ENCODE results near the gene ARHGAP22. TPM values are rescaled to one million over a fixed set of nuclear protein-coding genes. Genes with fewer than 3 reads are reported as not detected.

Gene ARHGAP22
- total RNA-seq, 2 experiments from 2014 or later = not detected

DNA sequence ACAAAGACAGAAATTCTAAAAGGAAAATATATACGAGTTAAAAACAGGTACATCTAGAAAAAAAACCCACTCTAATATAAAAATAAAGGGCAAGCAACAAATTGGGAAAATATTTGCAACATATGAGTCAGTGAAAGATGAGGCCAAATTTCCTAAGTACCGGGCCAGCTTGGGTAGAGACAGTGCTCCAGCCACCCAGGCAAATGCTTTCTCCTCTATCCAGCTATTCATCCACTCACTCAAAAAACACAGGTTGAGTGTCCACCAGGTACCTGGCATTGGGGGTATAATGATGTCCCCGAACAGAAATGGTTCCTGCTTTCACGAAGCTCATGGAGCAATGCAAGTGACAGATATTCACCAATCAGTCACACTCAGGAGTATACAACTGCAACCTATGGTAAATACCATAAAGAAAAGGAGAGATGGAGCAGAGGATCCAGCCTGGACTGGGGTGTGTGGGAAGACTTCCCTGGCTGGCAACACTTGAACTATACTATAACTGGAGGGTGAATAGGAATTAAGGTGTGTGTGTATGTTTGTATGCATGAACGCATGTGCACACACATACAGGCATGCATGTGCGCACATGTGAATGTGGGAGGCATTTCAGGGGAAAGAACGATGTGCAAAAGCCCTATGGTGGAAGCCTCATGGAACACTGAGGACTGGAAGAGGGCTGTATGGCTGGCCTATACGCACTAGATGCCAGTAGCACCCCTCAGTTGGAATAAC is 2.3 kb downstream of the ARHGAP22 start:
- no peak for DNase-seq
- H3K27ac Mint-ChIP-seq = no peak overlapping the region
- no peaks in the 10 kb centered on the region for H3K9me3 Mint-ChIP-seq
- H3K4me3 Mint-ChIP-seq = no peak overlapping the region
- no peaks in the 10 kb centered on the region for H3K36me3 Mint-ChIP-seq
- H3K4me1 Mint-ChIP-seq (ENCODE audit: low read depth) = peaks cover 3% of the 10 kb centered on the region
- POLR2A ChIA-PET = no interaction called here
- H3K27me3 Mint-ChIP-seq = peaks cover 32% of the 10 kb centered on the region
- CTCF ChIA-PET = interaction anchor here (1.6 to 8.2 kb wide), 2 partner anchors 13 to 55 kb away, joined by 4 to 126 read pairs; no protein-coding TSS in a partner anchor
- intact Hi-C loops (cut with micrococcal nuclease) = no loop called here

DNA sequence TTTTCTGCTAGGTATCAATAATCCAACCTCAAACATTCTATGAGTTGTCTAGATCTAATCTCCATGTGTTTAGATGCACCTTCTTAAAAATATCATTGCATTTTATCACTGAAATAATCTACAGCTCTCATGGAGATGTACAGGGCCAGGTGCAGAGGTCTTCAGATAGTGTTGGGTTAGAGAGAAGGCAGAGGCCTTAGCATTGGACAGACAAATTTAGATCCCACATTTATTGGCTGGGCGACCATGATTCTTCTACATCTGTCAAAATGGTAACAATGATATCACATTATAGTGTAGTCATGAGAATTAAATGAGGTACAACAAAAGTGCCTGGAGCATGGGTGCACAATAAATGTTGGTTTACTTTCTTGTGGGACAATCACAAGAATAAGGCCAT is 3.1 kb downstream of the ARHGAP22 start:
- H3K27me3 Mint-ChIP-seq = peaks cover 33% of the 10 kb centered on the region
- H3K4me3 Mint-ChIP-seq = no peak overlapping the region
- intact Hi-C loops (cut with micrococcal nuclease) = no loop called here
- DNase-seq = no peak
- no peaks in the 10 kb centered on the region for H3K9me3 Mint-ChIP-seq
- POLR2A ChIA-PET = no interaction called here
- H3K27ac Mint-ChIP-seq = no peak overlapping the region
- no peaks in the 10 kb centered on the region for H3K36me3 Mint-ChIP-seq
- H3K4me1 Mint-ChIP-seq (ENCODE audit: low read depth) = peaks cover 3% of the 10 kb centered on the region
- CTCF ChIA-PET = interaction anchor here (8.2 kb wide), 1 partner anchor 55 kb away, joined by 126 read pairs; no protein-coding TSS in a partner anchor

DNA sequence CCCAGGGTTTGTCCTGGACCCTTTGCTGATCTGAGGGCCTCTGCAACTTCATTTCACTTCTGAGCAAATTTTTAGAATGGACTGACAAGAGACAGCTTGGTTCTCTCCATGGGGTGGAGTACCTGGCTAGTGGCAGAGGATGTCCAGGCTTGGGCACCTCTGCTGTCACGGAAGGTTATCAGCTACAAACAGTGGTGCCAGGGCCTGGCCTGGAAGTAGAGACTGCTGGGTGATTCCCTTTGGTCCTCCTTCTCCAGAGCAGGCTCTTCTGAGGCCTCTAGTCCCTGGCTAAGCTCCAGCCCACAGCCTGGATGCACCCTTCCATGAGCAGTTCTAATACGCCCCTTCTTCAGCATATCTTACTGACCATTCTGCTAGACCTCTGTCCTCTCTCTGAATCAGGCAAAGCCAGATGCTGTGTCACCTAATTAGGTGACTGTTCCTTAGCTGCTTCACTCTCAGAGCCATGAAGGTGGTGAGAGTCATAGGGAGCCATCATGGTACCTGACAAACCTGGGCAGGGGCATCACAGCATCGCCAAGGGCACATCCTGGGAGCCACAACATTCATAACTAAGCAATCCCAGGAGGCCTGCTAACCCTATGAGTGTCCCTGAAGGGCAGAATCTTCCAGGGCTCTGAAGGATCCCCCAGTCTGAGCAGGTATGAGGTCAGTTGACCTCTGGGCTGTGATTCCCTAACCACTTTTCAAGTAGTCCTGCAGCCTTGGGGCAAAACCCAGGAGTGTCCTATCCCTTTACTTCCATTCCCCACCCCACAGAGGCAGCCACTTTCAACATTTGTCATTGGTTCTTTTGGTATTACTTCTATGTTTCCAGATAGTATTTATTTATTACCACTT is 4.0 kb downstream of the ARHGAP22 start:
- H3K36me3 Mint-ChIP-seq = no peaks in the 10 kb centered on the region
- H3K27me3 Mint-ChIP-seq = peaks cover 24% of the 10 kb centered on the region
- H3K4me1 Mint-ChIP-seq (ENCODE audit: low read depth) = peaks cover 3% of the 10 kb centered on the region
- intact Hi-C loops (cut with micrococcal nuclease) = no loop called here
- ChIA-PET POLR2A (no interaction called here), CTCF (no interaction called here)
- H3K27ac Mint-ChIP-seq = no peak overlapping the region
- H3K9me3 Mint-ChIP-seq = no peaks in the 10 kb centered on the region
- no peak overlapping the region for H3K4me3 Mint-ChIP-seq
- DNase-seq = no peak

DNA sequence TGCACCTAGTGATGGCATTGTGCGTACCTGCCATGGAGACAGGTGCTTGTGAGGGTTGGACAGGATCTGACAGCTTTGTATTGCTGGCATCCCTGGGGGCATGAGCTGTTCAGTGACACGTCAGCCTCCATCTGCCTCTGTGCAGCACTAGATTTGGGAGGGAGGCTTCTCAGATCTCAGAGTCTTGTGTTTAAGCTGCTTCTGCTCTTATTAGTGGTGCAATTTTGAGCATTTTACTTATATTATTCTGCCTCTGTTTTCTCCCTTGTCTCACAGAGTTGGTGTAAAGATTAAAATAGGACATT is 5.1 kb downstream of the ARHGAP22 start:
- CTCF ChIA-PET = interaction anchor here (2.7 kb wide), 1 partner anchor 56 kb away, joined by 9 read pairs; no protein-coding TSS in a partner anchor
- intact Hi-C loops (cut with micrococcal nuclease) = no loop called here
- H3K36me3 Mint-ChIP-seq = no peaks in the 10 kb centered on the region
- H3K9me3 Mint-ChIP-seq = no peaks in the 10 kb centered on the region
- H3K27me3 Mint-ChIP-seq = peaks cover 18% of the 10 kb centered on the region
- POLR2A ChIA-PET = no interaction called here
- DNase-seq = no peak
- no peak overlapping the region for H3K4me3 Mint-ChIP-seq
- H3K27ac Mint-ChIP-seq = no peak overlapping the region
- no peaks in the 10 kb centered on the region for H3K4me1 Mint-ChIP-seq (ENCODE audit: low read depth)

DNA sequence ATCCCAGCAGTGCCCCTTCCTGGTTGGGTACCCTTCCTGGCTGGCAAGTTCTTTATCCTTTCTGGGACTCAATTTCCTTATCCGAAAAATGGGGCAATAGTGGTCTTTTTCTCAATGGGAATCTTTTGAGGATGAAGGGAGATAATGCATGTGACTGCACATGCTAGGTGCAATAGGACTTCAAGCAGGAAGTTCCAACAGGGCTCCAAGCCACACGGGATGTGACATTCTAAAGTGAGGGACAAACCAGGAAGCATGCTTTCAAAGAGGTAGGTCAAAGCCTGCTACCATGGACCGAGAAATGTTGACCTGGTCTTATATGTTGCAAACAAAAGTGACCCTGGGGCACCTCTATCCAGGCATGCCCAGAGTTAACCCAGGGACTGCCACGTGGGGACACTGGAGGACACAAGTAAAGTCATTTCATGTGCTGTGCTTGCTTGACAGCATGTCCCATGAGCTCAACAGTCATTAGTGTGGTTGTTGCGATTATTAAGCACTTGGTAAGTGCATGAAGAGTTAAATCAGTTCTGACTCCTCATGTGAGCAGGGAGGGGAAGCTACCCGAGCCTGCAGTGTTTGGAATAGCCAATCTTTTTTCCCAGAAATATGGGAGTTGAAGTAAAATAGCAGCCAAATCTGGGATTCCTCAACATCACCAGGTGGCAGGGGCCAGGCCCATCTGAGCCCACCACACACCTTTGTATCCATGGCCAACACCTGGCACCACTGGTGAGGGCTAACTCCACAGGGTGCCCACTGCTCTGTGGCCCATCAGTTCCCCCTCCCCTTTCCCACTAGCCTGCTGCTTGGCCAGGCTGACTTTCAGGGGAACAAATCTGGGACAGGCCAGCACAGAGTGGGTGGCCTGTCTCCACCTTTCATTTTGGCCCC is 5.7 kb downstream of the ARHGAP22 start:
- no peak overlapping the region for H3K4me3 Mint-ChIP-seq
- intact Hi-C loops (cut with micrococcal nuclease) = no loop called here
- ChIA-PET POLR2A (no interaction called here), CTCF (interaction anchor here (2.7 kb wide), 1 partner anchor 57 kb away, joined by 9 read pairs; no protein-coding TSS in a partner anchor)
- no peak for DNase-seq
- no peaks in the 10 kb centered on the region for H3K9me3 Mint-ChIP-seq
- H3K36me3 Mint-ChIP-seq = no peaks in the 10 kb centered on the region
- H3K27me3 Mint-ChIP-seq = peaks cover 12% of the 10 kb centered on the region
- H3K27ac Mint-ChIP-seq = no peak overlapping the region
- no peaks in the 10 kb centered on the region for H3K4me1 Mint-ChIP-seq (ENCODE audit: low read depth)

DNA sequence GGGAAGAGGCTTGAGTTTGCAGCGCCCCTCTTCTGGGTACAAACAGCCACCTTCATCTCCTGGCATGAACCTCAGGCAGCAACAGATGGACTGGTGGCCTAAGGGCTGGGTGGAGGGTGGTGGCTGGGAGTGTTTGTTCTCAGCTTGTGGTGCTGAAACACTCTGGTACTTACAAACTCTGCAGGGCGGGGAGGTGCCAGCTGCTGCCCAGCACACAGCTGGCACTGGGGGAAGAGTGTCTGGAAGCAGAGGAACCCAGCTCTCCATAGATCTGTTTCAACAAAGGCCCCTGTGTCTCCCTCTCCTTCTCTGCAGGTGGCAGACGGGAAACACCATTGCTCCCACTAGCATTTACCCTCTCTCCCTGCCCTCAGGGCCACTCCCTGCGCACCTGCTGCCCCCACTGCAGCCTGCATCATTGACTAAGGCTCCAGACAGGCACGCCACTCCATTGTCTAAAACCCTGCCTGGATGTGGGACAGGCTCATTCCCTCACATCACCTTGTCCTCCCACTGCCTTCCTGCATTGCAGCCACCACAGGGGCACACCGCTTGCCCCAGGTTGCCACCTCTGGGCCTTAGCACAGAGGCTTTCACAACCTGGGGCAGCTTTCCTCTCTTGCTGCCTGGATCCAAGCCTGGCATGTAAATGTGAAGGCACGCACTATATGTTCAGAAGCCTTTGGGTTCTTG is 6.5 kb downstream of the ARHGAP22 start:
- ChIA-PET CTCF (interaction anchor here (2.7 kb wide), 1 partner anchor 58 kb away, joined by 9 read pairs; no protein-coding TSS in a partner anchor), POLR2A (no interaction called here)
- peaks cover 7% of the 10 kb centered on the region for H3K27me3 Mint-ChIP-seq
- H3K36me3 Mint-ChIP-seq = no peaks in the 10 kb centered on the region
- DNase-seq = no peak
- intact Hi-C loops (cut with micrococcal nuclease) = no loop called here
- H3K4me1 Mint-ChIP-seq (ENCODE audit: low read depth) = no peaks in the 10 kb centered on the region
- H3K27ac Mint-ChIP-seq = no peak overlapping the region
- no peak overlapping the region for H3K4me3 Mint-ChIP-seq
- H3K9me3 Mint-ChIP-seq = no peaks in the 10 kb centered on the region

DNA sequence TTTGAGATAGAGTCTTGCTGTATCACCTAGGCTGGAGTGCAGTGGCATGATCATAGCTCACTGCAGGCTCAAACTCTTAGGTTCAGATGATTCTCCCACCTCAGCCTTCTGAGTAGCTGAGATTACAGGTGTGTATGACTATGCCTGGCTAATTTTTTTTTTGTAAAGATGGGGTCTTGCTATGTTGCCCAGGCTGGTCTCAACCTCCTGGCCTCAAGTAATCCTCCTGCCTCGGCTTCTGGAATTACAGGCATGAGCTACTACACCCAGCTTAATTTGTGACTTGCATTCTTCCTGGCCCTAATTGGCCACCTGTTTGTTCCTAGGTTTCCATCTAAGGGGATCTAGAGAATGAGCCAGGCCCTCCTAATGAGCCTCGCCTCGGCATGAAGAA is 9.3 kb downstream of the ARHGAP22 start:
- H3K9me3 Mint-ChIP-seq = no peaks in the 10 kb centered on the region
- no peaks in the 10 kb centered on the region for H3K4me1 Mint-ChIP-seq (ENCODE audit: low read depth)
- CTCF ChIA-PET = interaction anchor here (0.9 kb wide), 1 partner anchor 61 kb away, joined by 5 read pairs; no protein-coding TSS in a partner anchor
- H3K27me3 Mint-ChIP-seq = peaks cover 7% of the 10 kb centered on the region
- POLR2A ChIA-PET = interaction anchor here (0.6 kb wide), 1 partner anchor 117 kb away, joined by 3 read pairs; no protein-coding TSS in a partner anchor
- H3K36me3 Mint-ChIP-seq = no peaks in the 10 kb centered on the region
- H3K27ac Mint-ChIP-seq = no peak overlapping the region
- no peak for DNase-seq
- intact Hi-C loops (cut with micrococcal nuclease) = no loop called here
- H3K4me3 Mint-ChIP-seq = no peak overlapping the region

DNA sequence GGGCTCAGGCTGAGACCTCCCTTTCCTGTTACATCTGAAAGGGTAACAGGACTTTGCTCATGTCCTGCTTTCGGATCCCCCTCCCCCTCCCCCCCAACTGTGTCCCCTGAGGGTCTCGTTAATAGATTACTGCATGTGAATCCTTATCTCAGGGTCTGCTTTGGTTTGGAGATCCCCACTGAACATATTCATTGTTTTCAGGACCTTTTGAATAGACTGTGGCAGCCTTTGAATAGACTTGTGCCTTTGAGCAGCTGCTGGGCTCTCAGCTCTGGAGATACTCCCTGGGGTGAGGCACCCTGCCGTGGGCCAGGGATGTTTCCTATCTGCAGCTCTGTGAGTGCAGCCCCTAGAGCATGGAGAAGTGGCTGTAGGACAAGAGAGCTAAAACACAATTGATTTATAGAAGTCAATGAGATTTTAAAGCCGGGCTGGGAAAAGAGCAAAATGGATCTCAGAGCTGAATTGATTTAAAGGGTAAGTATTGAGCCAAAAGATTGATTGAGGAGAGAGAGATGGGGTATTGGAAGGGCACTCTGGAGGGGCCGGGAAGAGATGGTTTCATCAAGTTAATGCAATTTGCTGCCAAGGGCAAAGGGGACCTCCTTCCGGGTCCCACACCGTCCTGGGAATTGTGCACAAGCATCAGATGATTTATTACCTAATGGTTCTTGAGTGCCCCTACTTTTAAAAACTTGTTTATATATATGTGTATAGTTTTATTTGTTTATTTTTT is 9.9 kb downstream of the ARHGAP22 start:
- intact Hi-C loops (cut with micrococcal nuclease) = no loop called here
- Mint-ChIP-seq H3K4me1 (ENCODE audit: low read depth) (no peaks in the 10 kb centered on the region), H3K4me3 (no peak overlapping the region), H3K27ac (no peak overlapping the region), H3K9me3 (no peaks in the 10 kb centered on the region), H3K36me3 (no peaks in the 10 kb centered on the region), H3K27me3 (peaks cover 7% of the 10 kb centered on the region)
- ChIA-PET POLR2A (interaction anchor here (0.6 kb wide), 1 partner anchor 116 kb away, joined by 3 read pairs; no protein-coding TSS in a partner anchor), CTCF (interaction anchor here (0.9 kb wide), 1 partner anchor 61 kb away, joined by 5 read pairs; no protein-coding TSS in a partner anchor)
- DNase-seq = no peak

DNA sequence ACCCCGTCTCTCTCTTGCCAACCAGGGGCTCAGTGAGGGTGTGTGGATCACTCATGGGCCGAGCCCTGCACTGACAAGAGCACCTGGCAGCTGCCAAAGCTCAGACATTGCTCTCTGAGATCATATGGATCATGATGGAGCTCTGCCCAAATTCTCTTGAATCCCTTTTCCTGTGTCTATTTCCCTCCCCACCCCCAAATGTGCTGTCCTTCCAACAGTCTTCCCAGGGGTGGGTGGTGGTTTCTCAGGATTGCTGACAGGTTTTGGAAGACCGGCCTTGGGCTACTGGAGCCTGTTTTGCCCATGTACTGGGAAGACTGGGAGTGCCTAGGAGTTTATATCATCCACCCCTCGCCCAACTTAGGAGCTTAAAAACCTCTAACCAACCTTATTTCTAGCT is 10.5 kb downstream of the ARHGAP22 start:
- POLR2A ChIA-PET = no interaction called here
- no peaks in the 10 kb centered on the region for H3K9me3 Mint-ChIP-seq
- intact Hi-C loops (cut with micrococcal nuclease) = no loop called here
- CTCF ChIA-PET = no interaction called here
- peaks cover 7% of the 10 kb centered on the region for H3K27me3 Mint-ChIP-seq
- no peak overlapping the region for H3K27ac Mint-ChIP-seq
- H3K36me3 Mint-ChIP-seq = no peaks in the 10 kb centered on the region
- no peak for DNase-seq
- no peak overlapping the region for H3K4me3 Mint-ChIP-seq
- no peaks in the 10 kb centered on the region for H3K4me1 Mint-ChIP-seq (ENCODE audit: low read depth)

DNA sequence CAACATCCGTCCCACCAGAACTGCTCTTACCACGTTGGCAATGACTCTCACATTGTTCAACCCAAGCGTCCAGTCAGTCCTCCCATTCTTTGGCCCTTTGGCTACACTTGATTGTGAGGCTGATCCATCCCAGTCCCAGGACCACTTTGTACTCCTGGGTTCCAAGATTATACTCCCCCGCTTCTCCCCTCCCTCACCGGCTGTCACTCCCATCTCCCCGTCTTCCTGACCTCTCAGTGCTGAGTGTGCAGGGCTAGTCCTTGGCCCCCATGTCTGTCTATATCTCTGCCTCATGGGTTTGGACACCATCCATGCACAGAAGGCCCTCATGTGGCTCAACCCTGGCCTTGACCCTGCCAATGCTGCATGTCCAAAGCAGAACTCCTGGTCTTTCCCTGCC is 12.5 kb downstream of the ARHGAP22 start:
- CTCF ChIA-PET = no interaction called here
- Mint-ChIP-seq H3K4me3 (no peak overlapping the region), H3K27me3 (peaks cover 7% of the 10 kb centered on the region), H3K27ac (no peak overlapping the region), H3K9me3 (no peaks in the 10 kb centered on the region), H3K36me3 (no peaks in the 10 kb centered on the region), H3K4me1 (ENCODE audit: low read depth) (no peaks in the 10 kb centered on the region)
- no peak for DNase-seq
- intact Hi-C loops (cut with micrococcal nuclease) = no loop called here
- POLR2A ChIA-PET = no interaction called here

DNA sequence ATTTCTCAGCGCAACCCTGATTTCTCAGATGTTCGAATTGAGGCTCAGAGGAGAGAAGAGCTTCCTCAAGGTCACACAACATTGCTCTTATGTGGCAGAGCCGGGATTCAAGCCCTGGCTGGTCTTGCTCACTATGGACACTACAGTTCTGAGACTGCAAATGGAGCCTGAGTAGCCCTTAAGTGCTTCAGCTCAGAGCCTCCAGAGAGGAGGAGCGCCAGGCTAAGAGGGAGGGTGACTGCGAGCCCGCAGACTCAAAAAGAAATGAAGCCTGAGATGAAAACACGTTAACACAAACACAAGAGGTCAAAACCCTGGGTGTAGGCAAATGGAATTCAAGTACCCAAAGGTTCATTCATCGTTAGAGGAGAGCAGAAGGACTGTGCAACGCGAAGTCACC is 13.9 kb downstream of the ARHGAP22 start:
- Mint-ChIP-seq H3K36me3 (no peaks in the 10 kb centered on the region), H3K9me3 (no peaks in the 10 kb centered on the region), H3K4me1 (ENCODE audit: low read depth) (no peaks in the 10 kb centered on the region), H3K4me3 (no peak overlapping the region), H3K27me3 (peaks cover 3% of the 10 kb centered on the region), H3K27ac (no peak overlapping the region)
- no peak for DNase-seq
- ChIA-PET POLR2A (no interaction called here), CTCF (no interaction called here)
- intact Hi-C loops (cut with micrococcal nuclease) = no loop called here
